A549 (cell line): Measurements from ENCODE around the gene SREBF1.

Experiments used
- CTCF ChIP-seq: fragments of >200 bp; sonication (Bioruptor Twin); formaldehyde crosslinking; IDR thresholded peaks from 3 replicates; pipeline ENCODE4 v1.5.1; 2016
- POLR2A ChIP-seq: IDR thresholded peaks from 2 replicates; pipeline ENCODE4 v1.6.1; 2012; ENCODE audit warnings: mild to moderate bottlenecking, low read length
- TP53 ChIP-seq: fragments of 250-450 bp; sonication (Bioruptor Pico); IDR thresholded peaks from 2 replicates; pipeline ENCODE4 v1.5.0; 2021; ENCODE audit warnings: mild to moderate bottlenecking, moderate library complexity

- no peak for TF ChIP-seq TP53 (CRISPR knock-in tag)
- no peak for TF ChIP-seq CTCF
- no peak for TF ChIP-seq POLR2A
These were observed 59.9 kb downstream of the SREBF1 start for GRCh38 chr17:17776889-17777288.
